CD4-positive, alpha-beta T cell treated with Interleukin-1 beta for 1 hour (primary cell): ENCODE measurements around the gene NUBP2.
"Not testable (repeated sequence)": the region's sequence is repeated elsewhere in the genome, so short reads cannot be mapped to it uniquely, and the experiment has no call there.

Experiments used
- DNase-seq, 2 donors: peaks; one replicate each; pipeline ENCODE4 v3.0.0-alpha.2; 2020 to 2022

The NUBP2 gene

GRCh38 chr16:1787056-1787321, 4.2 kb downstream of the NUBP2 start:
- no peak for DNase-seq

- no peak for DNase-seq
Observed at GRCh38 chr16:1787322-1788094, 4.7 kb downstream of the NUBP2 start.

GRCh38 chr16:1788095-1788707, 5.4 kb downstream of the NUBP2 start:
- DNase-seq, result no peak

- no peak for DNase-seq
Observed at GRCh38 chr16:1788708-1789100, 5.9 kb downstream of the NUBP2 start.

- no peak for DNase-seq
Observed at GRCh38 chr16:1789643-1790045, 6.9 kb downstream of the NUBP2 start.

- DNase-seq, result no peak
Observed at GRCh38 chr16:1790261-1790610, 7.5 kb downstream of the NUBP2 start.

- DNase-seq, result no peak
Observed at GRCh38 chr16:1790611-1791255, 8.0 kb downstream of the NUBP2 start.

- DNase-seq, result no peak
Observed at GRCh38 chr16:1791256-1791942, 8.6 kb downstream of the NUBP2 start.

GRCh38 chr16:1791943-1792812, 9.4 kb downstream of the NUBP2 start:
- DNase-seq, result no peak

- no peak for DNase-seq
Observed at GRCh38 chr16:1792836-1793577, 10.2 kb downstream of the NUBP2 start.

GRCh38 chr16:1793578-1794220, 10.9 kb downstream of the NUBP2 start, which contains the start of gene IGFALS:
Gene IGFALS, minus strand, starts transcription at chr16:1793705. Its CDS starts 53 bp downstream, at chr16:1793652.
- no peak for DNase-seq

GRCh38 chr16:1794221-1794871, 11.6 kb downstream of the NUBP2 start:
- no peak for DNase-seq

- DNase-seq, result no peak
Observed at GRCh38 chr16:1794908-1795666, 12.3 kb downstream of the NUBP2 start.

- DNase-seq, result not testable (repeated sequence)
Observed at GRCh38 chr16:1799263-1799662, 16.5 kb downstream of the NUBP2 start.

- no peak for DNase-seq
Observed at GRCh38 chr16:1800701-1801100, 17.9 kb downstream of the NUBP2 start.

- no peak for DNase-seq
Observed at GRCh38 chr16:1807626-1808025, 24.9 kb downstream of the NUBP2 start.

- DNase-seq, result no peak
Observed at GRCh38 chr16:1808691-1809090, 25.9 kb downstream of the NUBP2 start.

GRCh38 chr16:1809281-1809801, 26.6 kb downstream of the NUBP2 start:
- DNase-seq, result no peak

- DNase-seq, result no peak
Observed at GRCh38 chr16:1810106-1810505, 27.3 kb downstream of the NUBP2 start.

GRCh38 chr16:1810536-1810935, 27.8 kb downstream of the NUBP2 start:
- no peak for DNase-seq
